HG03575 (cell line): ENCODE results near the gene ARHGEF28.

Source experiments
- ATAC-seq: cut with Tn5 transposase; IDR thresholded peaks from one replicate; pipeline ENCODE4 v1.9.1; 2021; ENCODE audit not compliant: unreplicated experiment, insufficient number of reproducible peaks, low FRiP score; ENCODE audit errors: extremely low read depth

Gene ARHGEF28, protein sequence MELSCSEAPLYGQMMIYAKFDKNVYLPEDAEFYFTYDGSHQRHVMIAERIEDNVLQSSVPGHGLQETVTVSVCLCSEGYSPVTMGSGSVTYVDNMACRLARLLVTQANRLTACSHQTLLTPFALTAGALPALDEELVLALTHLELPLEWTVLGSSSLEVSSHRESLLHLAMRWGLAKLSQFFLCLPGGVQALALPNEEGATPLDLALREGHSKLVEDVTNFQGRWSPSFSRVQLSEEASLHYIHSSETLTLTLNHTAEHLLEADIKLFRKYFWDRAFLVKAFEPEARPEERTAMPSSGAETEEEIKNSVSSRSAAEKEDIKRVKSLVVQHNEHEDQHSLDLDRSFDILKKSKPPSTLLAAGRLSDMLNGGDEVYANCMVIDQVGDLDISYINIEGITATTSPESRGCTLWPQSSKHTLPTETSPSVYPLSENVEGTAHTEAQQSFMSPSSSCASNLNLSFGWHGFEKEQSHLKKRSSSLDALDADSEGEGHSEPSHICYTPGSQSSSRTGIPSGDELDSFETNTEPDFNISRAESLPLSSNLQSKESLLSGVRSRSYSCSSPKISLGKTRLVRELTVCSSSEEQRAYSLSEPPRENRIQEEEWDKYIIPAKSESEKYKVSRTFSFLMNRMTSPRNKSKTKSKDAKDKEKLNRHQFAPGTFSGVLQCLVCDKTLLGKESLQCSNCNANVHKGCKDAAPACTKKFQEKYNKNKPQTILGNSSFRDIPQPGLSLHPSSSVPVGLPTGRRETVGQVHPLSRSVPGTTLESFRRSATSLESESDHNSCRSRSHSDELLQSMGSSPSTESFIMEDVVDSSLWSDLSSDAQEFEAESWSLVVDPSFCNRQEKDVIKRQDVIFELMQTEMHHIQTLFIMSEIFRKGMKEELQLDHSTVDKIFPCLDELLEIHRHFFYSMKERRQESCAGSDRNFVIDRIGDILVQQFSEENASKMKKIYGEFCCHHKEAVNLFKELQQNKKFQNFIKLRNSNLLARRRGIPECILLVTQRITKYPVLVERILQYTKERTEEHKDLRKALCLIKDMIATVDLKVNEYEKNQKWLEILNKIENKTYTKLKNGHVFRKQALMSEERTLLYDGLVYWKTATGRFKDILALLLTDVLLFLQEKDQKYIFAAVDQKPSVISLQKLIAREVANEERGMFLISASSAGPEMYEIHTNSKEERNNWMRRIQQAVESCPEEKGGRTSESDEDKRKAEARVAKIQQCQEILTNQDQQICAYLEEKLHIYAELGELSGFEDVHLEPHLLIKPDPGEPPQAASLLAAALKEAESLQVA (N-terminal part only)

DNA sequence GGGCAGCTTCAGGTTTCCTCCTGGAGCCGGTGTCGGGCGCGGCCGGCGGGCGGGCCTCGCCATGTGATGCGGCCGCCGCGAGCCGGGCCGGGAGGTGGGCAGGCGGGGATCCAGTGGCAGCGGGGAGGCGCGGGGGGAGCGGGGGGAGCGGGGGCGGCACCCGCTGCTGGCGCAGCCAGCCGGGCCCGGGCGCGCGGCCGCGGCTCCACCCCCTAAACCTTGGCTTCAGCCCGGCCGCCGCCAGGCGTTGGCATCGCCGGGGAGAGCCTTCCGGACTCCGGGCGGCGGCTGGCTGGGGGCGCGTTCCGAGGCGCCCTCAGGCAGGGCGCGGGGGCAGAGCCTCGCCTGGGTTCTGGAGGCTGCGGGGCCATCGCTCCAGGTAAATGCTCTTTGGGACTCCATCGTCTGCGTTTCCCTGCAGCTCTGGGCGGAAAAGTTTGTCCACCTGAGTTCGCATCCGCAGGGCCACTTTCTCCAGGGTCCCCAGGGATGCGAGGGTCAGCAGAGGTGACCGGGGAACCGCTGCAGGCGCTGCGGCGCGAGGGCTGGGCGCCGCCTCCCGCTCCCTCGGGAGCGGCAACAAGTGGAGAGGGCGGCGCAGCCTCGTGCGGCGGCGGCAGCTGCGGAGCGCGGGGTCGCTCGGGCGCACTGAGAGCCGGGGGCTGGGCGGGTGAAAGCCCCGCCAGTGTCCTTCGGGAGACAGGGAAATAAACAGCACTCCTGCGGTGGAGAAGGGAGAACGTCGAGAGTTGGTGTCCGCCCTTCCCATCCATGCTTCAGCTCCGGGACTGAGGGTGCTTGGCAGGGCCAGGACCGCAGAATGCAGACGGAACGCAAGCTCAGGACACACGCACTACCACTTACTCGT, at the start of gene ARHGEF28:
TSS of gene ARHGEF28 (plus strand) at position 253 of the 868 bp plus-strand sequence. CDS start 58,656 bp downstream, outside the sequence.
- ATAC-seq: no peak

DNA sequence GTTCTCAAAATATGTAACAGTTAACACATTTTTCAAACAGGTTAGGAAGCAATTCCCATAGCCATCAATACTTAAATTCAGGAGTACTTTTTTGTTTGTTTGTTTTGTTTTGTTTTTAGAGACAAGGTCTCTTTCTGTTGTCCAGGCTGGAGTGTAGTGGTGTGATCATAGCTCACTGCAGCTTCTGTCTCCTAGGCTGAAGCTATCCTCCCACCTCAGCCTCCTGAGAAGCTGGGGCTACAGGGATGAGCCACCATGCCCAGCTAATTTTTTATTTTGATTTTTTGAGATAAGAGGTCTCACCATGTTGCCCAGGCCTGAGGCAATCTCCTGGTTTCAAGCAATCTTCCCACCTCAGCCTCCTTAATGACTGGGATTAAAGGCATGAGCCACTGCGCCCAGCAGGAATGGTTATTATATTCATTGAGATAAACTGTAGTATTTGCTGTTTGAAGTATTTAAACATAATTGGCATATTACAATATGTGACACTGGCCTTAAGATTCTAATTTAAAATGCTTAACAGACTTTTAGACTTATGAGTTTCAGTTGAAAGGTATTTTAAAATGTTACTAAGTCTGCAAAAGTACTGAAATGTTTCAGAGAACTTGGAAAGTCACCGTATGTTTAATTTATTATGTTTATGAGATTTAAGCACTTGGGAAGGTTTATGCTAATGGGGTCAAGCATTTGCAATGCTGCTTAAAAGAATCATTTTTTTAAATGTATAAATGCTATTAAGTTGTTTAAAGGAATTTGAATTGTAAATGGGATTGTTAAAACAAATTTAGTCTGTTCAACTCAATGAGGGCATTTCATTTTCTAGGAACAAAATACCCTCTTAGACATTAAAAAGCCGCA, 43.5 kb upstream of the ARHGEF28 start:
- no peak for ATAC-seq

DNA sequence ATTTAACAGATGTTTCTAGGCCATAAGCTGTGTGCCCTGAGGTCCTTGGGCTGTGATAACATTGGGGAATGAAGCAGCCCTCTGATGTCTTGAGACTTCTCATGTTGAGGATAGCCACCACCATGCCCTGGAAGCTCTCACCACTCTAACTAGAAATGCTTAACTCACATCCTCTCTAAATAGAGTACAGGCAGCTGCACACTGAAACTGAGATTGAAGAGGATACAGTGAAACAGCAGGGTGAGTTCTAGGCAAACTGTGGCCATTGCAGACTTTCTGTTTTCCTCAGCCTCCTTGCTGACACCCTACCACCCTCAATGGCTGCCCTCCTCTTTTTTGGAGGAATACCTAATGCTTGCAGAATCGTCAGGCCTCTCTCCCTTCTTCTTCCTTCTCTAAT, 38.1 kb upstream of the ARHGEF28 start:
- no peak for ATAC-seq

DNA sequence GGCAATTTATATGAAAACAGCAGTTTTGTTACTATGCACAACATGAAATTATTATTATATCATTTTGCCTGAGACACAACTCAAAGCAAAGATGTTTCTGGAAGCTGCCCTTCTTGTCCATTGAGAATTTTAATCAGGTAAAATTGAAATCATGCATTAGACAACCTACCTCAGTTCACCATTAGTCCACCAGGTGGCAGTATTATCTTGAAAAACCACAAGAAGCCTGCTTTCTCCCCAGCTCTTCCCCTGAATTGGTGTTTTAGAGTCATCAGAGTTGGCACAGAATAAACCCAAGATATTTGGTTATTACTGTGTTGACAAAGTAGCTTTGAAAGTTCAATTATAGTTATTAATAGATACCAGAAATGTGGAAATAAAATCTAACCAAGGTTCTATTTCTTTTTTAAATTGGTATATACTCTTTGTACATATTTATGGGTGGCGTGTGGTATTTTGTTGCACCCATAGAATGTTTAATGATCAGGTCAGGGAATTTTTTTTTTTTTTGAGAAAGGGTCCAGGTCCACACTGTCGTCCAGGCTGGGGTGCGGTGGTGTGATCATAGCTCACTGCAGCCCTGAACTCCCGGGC, 34.8 kb upstream of the ARHGEF28 start:
- no peak for ATAC-seq

DNA sequence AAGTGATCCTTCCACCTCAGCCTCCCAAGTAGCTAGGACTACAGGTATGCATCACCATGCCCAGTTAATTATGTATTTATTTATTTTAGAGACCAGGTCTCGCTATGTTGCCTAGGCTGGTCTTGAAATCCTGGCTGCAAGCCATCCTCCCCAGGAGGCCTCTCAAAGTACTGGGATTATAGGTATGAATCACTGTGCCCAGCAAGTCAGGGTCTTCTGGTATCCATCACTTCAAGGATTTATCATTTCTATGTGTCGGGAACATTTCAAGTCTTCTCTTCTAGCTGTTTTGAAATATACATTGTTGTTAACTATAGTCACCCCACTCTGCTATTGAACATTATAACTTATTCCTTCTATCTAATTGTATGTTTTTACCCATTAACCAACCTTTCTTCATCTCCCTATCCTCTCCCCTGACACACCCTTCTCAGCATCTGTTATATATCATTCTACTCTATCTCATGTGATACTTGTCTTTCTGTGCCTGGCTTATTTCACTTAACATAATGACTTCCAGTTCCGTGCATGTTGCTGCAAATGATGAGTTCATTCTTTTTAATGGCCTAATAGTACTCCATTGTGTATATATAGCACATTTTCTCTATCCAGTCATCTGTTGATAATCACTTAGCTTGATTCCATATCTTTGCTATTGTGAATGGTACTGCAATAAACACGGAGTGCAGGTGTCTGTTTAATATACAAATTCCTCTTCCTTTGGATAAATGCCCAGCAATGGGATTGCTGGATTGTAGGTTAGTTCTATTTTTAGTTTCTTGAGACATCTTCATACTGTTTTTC, 34.1 kb upstream of the ARHGEF28 start:
- no peak for ATAC-seq

DNA sequence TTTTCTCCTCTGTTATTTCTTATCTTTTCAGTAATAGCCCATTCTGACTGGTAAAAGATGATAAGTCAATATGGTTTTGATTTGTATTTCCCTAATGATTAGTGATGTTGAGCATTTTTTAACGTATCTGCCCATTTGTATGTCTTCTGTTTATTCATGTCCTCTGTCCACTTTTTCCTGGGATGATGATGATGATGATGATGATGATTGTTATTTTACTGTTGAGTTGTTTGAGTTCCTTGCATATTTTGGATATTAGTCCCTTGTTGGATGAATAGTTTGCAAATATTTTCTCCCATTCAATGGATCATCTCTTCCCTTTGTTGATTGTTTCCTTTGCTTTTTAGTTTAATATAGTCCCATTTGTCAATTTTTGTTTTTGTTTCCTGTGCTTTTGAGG, 33.4 kb upstream of the ARHGEF28 start:
- no peak for ATAC-seq

DNA sequence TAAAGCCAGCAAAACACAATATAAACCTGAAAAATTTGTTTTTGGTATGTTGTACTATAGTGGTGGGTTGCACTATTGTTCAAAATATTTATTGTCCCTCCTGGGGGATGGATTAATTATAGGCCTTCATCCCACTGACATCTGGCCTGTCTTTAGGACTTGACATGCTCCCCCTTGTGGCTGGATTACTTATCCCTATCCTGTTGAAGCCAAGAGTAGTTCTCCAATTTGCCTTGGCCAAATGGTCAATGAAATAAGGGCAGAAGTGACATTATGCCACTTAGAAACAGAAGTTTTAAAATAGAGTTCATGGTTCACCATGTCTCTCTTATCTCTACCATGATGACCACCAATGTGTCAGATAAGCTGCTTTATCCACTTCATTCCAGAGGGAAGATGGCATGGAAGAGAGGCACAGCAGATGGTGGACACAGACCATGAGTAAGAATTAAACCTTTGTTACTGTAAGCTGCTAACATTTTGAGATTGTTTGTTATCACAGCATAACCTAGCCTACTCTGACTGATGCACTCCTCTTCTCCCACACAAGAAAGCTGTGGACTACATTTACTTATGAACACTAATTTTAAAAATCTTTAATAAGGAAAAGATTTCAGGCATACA, 29.2 kb upstream of the ARHGEF28 start:
- ATAC-seq: no peak

DNA sequence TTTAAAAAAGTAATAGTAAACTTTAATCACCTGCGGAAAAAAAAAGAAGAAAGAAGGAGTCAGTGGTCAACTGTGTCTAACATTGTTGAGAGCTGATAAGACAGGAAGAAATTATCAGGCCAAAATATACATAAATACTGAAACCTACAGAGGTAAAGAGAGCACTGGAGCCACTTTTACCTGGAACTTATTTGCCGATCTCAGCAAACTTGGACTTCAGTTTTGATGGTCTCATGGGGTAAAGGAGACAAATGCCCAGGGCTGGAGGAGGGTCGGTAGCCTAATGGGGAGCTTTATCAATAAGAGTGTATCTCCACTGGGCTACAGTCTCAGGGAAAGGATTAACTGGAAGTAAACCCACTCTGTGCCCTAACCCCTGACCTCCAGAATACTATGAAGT, 26.6 kb upstream of the ARHGEF28 start:
- ATAC-seq: no peak

DNA sequence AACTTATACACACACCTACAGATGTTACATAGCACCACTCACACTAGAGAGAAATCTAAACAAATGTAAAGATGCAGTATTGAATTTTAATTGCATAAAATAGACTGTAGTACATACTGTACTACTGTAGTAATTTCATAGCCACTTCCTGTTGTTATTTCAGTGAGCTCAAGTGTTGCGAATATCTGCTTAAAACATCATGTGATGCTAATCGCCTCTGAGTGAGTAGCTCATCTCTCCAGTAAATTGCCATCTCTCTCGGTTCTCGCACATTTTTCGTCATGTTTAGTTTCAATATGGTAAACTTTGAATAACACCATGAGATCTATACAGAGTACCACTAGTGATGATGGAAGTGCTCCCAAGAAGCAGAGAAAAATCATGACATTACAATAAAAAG, 22.0 kb upstream of the ARHGEF28 start:
- no peak for ATAC-seq

DNA sequence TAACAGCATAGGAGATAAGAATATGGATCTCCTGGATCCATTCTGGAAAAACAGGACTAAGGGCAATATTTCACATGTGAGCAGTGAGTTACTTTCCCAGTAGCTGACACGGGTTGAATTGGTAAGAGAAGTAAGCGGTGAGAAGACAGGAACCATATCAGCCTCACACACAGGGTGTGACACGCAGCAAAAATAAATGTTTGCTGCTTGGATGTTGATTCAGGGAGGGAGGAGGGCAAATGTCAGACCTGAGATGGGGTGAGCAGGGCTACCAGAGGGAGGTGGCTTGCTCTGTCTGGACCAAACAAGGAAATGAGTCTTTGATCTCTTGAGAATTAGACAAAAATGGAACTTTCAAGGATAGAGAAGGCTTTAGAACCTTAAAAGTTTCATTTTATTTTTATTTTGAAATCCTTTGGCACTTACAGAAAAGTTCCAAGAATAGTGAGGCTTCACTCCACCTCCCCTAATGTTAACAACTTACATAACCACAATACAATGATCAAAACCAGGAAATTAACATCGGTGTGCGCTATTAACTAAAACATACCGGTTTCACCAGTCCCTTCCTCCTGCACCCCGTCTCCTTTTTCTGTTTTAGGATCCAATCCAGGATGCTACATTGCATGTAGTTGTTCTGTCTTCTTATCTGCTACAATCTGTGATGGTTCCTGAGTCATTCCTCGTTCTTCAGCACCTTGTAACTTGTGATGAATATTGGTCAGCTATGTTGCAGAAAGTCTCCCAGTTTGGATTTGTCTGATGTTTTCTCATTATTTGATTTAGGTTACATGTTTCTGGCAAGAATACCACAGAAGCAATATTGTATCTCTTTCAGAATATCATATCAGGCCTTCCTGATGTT, 20.5 kb upstream of the ARHGEF28 start:
- no peak for ATAC-seq

DNA sequence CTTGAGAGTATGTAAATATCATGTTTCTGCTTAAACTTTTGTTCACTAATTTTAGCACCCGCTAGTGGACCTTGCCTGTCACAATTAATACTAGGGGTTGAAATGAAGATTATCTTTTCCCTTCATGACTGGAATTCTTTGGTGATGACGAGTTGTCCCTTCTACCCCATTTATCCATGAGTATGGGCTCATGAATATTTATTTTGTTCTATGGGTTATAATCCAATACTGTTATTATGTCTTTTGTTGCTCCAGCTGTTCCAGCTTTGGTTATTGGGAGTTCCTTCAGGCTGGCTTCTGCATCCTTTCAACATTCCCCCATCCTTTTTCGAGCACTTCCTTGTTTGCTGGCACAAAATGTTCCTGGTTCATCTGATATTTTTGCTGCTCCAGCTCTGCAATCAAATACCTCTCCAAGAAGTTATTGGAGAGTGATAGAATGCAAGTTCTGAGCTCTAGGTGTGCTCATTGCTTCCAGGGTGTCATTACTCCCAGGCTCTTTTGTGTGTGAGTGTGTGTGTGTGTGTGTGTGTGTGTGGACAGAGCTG, 19.7 kb upstream of the ARHGEF28 start:
- no peak for ATAC-seq

DNA sequence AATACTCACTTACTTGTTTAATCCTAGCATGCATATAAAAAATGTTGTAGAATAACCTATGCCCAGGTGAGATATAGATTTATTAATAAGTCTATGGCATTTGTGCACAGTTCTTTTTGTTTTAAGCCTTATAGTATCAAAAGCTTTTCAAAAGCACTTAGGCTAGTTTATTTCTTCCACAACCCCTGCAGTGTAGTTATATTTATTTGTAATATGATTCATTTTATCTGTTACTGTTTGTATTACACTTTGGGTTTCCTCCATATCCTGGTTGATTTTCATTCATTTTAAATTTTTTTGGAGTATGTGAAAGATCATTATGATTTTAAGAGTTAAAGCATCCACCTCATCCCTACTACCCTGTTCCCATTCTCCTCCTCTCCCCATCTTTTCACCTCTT, 18.8 kb upstream of the ARHGEF28 start:
- ATAC-seq: no peak

DNA sequence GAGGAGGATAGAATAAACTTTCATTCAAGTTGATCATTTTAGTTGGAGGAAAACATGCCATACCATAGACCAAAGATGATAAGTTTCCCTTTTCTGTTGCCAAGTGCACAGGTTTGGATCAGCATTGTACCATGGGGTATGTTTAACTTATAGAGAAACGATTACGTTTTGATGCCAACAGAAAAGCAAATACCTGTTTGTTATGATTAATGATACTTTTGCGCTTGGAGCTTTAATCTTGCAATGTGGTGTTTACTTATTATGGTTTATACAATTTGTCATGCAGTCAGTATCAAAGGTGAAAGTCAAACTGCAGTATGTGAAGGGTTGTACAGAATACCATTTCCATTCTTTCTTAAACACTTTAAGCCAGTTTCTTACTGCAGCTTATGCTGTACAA, 13.2 kb upstream of the ARHGEF28 start:
- no peak for ATAC-seq

DNA sequence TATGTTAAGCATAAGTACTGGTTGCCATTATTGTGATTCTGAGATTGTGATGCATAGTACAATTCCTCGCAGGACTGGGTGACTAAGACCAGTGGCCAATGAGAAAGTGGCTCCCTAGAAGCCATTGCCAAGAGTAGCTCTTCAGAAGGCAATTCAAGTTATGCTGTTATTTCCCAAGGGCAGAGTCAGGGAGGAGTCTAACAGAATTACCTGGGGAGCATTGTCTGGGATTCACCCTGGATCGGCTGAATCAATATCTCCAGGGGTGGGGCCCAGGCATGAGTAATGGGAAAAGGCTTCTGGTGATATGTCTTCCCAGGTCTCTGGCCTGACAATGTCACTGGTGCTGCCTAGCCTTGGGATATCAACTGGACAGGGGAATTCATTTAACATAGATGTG, 10.9 kb upstream of the ARHGEF28 start:
- ATAC-seq: no peak

DNA sequence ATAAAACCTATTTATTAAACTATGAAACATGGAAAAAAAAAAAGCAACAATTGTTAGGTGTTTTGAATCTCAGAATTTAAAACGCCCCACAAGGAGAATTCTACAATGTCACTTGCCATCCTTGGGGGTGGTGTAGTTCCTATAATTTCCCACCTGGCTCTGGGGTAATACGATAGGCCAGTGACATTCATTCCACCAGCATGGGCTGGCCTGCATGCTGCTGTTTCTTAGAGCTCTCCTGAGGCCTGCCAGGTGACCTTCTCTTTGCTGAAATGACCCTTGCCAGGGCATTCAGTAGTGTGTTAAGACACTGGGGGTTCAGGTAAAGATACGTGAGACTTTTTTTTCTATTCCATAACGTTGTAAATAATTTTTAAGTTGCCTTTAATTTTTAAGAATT, 10.0 kb upstream of the ARHGEF28 start:
- ATAC-seq: no peak
